Skin epidermis (tissue), 12 donors: ENCODE results near the gene ADAMTS2.
A peak's percentile ranks its signal among the peaks of the same experiment; 100 is the strongest.

Source experiments
- H3K27ac ChIP-seq, 21 experiments: fragments of 200-600 bp; sonication (generic) in 11 of 21; one replicate each; pipeline ENCODE4 v1.5.0; 2020; ENCODE audit warnings: mild to moderate bottlenecking in 3 of 21, inconsistent platforms in 2 of 21, moderate library complexity in 2 of 21
- H3K4me3 ChIP-seq, 7 experiments: fragments of 200-600 bp; sonication (generic) in 2 of 7; one replicate each; pipeline ENCODE4 v1.5.0; 2020; ENCODE audit warnings: inconsistent platforms in 2 of 7, mild to moderate bottlenecking in 2 of 7, moderate library complexity in 1 of 7

Gene ADAMTS2

DNA sequence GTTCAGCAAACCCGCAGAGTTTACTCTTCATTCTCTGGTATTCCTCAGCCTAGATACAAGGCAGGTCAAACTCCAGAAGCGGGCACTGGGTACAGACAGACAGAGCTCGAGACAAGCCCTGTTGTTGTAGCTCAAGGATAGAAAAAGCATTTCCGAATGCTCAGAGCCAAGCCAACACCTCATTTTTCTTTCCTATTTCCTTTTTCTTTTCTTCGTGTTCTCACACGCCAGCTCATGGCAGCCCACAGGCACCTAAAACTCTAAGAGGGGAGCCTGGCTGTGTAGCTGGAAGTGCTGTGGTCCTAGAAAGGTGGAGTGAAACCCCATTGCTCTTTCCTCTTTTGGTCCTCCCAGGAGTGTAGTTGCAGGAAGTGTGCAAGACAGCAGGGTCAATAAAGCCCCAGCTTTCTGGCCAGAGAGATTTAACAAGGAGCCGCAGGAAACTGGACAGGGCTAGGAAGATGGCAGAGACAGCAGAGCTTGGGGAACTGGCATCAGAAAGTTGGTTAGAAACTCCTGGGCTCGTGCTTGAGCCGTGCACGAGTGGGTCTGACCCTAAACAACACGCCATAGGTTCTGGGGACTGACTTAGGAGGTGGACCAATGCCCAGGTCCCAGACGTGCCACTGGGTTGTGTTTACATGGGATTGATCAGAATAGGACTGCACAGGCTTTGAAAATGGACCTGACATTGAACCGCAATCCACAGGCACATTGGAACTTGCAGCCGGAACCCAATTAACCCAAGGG is 41.6 kb downstream of the ADAMTS2 start:
- peak overlapping the region in 7 of 21 experiments; percentile 7 to 81 (median 18) for H3K27ac ChIP-seq
- no peak overlapping the region for H3K4me3 ChIP-seq

- H3K4me3 ChIP-seq = no peak overlapping the region
- H3K27ac ChIP-seq = peak overlapping the region in 5 of 21 experiments; percentile 3 to 81 (median 11)
These were observed 42.6 kb downstream of the ADAMTS2 start for GRCh38 chr5:179302499-179303185.

- Histone ChIP-seq H3K27ac (peak overlapping the region in 1 of 21 experiments; percentile 33), H3K4me3 (no peak overlapping the region)
These were observed 43.5 kb downstream of the ADAMTS2 start for GRCh38 chr5:179301796-179302195.

- no peak overlapping the region for H3K4me3 ChIP-seq
- H3K27ac ChIP-seq = peak overlapping the region in 4 of 21 experiments; percentile 17 to 40 (median 28)
These were observed 43.9 kb downstream of the ADAMTS2 start for GRCh38 chr5:179301376-179301775.

DNA sequence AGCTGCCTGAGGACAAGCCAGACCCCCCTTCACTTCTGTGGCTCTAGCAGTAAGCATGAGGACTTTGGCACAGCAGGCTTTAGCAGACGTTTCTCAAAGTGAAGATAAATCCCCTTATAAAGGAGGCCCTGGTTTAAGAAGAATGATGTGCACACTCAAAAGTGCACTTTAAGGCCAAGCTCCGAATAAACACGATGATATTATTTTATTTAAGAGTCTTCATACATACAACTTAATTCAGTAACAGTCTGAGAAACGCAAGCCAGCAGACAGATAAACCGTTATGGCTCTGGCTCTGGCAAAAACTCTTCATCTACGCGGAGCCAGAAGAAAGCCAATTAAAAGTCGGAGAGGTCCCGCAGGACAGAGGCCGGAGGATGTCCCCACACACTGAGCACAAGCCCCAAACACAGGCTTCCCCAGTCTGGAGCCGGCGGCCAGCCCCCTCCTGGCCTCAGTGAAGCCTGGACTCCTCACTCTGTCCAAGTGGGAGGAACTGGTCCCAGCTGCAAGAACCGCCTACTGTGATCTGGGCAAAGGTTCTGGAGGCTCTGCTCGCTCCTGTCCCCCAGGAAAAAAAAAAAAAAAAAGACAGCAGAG is 44.6 kb downstream of the ADAMTS2 start:
- Histone ChIP-seq H3K4me3 (no peak overlapping the region), H3K27ac (peak overlapping the region in 4 of 21 experiments; percentile 17 to 48 (median 32))

DNA sequence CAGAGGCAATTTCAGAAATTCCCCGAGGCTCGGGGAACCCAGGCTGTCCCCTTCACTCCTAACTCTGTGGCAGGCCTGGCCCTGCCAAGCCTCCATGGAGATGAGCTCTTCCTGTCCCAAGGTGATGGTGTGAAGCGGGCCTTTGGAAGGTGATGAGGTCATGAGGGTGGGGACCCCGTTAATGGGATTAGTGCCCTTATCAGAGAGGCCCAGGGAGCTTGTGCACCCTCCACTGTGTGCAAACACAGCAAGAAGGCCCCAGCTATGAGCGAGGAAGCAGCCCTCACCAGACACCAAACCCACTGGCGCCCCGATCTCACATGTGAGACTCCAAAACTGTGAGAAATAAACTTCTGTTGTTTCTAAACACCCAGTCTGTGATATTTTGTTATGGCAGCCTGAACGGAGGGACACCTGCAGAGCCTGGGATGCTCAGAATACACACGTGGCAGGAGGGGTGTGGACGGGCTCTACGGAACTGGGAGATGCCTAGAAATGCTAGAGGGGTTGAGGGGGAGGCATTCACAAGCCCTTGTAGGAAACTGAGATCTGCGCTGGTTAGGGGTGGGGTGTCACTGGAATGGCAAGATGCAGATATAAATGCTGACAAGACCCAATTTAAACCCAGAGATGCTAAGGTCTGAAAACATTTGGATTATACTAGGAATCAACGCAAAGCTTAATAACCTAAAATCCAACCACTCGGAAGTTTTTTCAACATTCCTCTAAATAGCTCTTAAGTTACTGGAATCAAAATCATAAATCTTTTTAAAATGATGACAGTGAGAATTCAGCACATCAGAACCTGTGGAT is 46.9 kb downstream of the ADAMTS2 start:
- H3K27ac ChIP-seq = no peak overlapping the region
- H3K4me3 ChIP-seq = no peak overlapping the region

DNA sequence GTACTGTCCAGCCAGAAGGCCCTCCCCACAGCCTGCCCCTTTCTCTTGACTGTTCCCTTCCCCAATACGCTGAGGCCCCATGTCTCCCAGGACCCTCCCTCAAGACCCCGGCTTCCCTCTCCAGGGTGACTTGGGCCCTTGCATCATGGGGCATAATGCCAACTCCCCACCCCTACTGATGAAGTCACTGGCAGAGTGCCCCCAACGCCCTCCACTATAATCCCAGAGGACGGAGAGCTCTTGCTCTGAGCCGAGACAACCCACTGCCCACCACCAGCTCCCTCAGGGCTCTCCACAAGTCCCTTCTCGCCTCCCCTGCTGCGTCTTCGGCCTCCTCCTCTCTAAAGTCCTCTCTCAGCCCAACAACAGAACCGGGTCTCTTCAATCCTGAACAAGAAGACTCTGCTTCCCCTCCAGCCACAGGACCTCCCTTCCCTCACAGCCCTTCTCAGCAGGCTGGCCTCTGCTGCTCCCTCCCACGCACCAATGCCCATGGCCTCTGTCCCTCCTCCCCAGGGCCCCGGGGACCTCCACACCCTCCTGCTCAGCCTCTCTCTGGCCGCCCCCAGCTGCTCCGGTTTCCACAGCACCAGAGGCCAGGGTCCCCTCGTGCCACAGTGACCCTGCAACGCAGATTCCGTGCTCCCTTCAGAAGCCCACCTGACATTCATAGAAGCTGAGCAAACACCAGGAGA is 47.6 kb downstream of the ADAMTS2 start:
- no peak overlapping the region for H3K4me3 ChIP-seq
- no peak overlapping the region for H3K27ac ChIP-seq

DNA sequence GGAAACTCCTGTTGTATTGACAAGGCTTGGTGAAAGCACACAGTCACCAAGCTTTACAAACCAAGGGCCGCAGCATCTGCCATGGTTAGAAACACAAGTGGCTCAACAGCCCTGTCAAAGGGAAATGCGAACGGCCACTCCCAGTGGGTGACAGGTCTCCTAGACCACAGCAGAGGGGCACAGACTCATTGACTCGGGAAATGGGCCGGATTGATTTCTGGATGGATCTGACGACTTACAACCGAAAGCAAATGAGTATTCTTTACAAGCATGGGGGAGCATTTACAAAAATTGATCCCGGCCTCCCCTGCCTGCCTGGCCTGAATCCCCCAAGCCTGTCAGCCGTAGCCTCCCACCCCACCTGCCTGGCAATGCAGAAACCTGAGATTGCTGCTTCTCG is 48.2 kb downstream of the ADAMTS2 start:
- no peak overlapping the region for H3K27ac ChIP-seq
- H3K4me3 ChIP-seq = no peak overlapping the region

- Histone ChIP-seq H3K4me3 (no peak overlapping the region), H3K27ac (peak overlapping the region in 2 of 21 experiments; percentile 28 to 68)
These were observed 49.0 kb downstream of the ADAMTS2 start for GRCh38 chr5:179296150-179296821.

DNA sequence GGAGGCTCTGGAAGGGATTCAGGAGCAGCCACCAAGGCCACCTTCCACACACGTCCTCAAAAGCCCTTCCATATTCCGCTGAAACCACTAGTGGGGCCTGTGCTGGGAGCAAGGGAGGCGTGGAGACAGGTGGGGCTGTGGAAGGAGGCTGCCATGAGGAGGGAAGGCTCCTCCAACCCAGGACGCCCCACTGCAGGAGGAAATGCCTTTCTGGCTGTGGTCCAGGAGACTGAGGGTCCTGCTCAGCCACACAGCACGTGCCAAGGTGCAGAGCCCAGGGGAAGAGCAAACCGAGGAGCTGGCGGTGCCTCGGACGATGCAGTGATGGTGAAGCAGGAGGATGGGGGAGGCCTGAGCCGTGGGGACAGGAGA is 49.5 kb downstream of the ADAMTS2 start:
- H3K4me3 ChIP-seq = no peak overlapping the region
- peak overlapping the region in 6 of 21 experiments; percentile 28 to 68 (median 56) for H3K27ac ChIP-seq

GRCh38 chr5:179294891-179295777 is 50.1 kb downstream of the ADAMTS2 start:
- peak overlapping the region in 8 of 21 experiments; percentile 28 to 68 (median 53) for H3K27ac ChIP-seq
- no peak overlapping the region for H3K4me3 ChIP-seq

DNA sequence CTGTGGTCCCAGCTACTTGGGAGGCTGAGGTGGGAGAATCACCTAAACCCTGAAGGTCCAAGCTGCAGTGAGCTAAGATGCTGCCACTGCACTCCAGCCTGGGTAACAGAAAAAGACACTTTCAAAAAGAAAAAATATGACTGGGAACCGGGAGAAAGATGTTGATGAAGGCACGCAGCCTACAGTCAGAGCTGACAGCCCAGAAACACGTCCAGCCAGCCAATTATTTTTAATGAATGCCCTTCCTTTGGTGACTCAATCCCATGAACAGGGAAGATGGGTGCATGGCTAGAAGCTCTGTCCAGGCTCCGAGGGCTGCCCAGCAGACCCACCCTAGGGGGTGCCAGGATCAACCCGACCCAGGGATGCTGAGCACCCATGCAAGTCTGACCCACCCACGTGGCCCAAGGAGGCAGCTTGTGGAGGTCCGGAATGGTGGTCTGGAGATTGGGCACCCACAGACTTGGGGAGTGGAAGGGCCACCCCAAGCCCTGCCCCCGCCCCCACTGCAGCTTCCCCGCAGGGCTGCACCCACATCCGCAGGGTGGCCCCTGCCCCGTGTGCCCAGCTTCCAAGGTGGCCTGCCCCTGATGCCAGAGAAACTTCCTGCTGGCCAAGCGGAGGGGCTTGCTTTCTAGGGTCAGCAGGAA is 51.0 kb downstream of the ADAMTS2 start:
- Histone ChIP-seq H3K27ac (peak overlapping the region in 4 of 21 experiments; percentile 33 to 68 (median 58)), H3K4me3 (no peak overlapping the region)

GRCh38 chr5:179292681-179293635 is 52.3 kb downstream of the ADAMTS2 start:
- peak overlapping the region in 5 of 21 experiments; percentile 3 to 68 (median 10) for H3K27ac ChIP-seq

GRCh38 chr5:179292202-179292601 is 53.1 kb downstream of the ADAMTS2 start:
- H3K27ac ChIP-seq = no peak overlapping the region

More at GRCh38 chr5:179292681-179293635, 52.3 kb downstream of the ADAMTS2 start:
- no peak overlapping the region for H3K4me3 ChIP-seq

DNA sequence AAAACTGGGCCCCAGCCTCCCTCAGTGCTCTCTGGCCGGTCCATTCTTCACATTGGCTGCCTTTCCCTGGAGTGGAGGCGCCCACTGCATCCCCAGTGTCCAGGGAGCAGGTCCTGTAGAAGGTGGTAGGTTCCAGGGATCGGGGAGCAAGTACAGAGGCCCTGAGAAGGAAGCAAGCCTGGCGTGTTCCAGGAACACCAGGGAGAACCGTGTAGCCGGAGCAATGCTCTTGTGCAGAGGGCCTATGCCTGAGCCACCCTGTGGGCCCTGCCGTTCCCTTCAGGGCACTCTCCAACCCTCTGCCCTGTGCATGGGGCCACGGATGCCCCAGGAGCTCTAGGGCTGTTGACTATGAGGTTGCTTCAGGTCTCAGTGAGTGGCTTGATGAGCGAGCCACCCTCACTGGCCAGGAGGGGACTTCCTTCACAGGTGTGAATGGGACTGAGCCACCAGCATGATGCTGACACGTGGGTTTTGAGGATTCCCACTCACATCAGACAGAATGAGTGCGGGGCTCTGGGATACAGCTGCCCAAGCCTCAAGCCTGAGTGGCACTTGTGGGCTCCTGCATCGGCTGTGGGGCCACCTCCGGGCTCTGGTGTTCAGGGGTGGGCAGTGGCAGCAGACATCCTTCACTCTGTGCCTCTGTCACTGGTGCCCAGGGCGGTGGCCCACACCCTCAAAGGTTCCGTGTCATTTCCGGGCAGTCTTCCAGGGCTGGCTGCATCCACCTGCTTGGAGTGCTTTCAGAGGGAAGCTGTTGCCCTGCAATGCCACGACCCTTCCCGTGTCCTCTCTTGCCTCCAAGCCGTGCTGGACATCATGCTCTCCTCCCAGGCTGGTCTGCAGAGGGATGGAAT is 54.4 kb downstream of the ADAMTS2 start:
- no peak overlapping the region for H3K4me3 ChIP-seq
- no peak overlapping the region for H3K27ac ChIP-seq

More at GRCh38 chr5:179292202-179292601, 53.1 kb downstream of the ADAMTS2 start:
- H3K4me3 ChIP-seq = no peak overlapping the region
